ENCODE results near the gene FZR1.

GRCh38 chr19:3516675-3517207, 10.6 kb downstream of the FZR1 start:
- TF ChIP-seq CTCF (IDR thresholded peaks at IDR 0.05) (no peak), POLR2A (IDR thresholded peaks at IDR 0.05) (no peak)
